ENCODE measurements around the gene RTP3. TPM values are rescaled to one million over a fixed set of nuclear protein-coding genes. Genes with fewer than 3 reads are reported as not detected.

Gene RTP3
- polyA plus RNA-seq, 1 of the 3 experiments (the other 2 are of a cell fraction): not detected

- Histone ChIP-seq H3K4me3 (ENCODE audit: low read depth in 2 of 2, low read length in 1 of 2) (no peak overlapping the region), H3K27ac (ENCODE audit: low read depth in 2 of 2, low read length in 1 of 2) (no peak overlapping the region), H3K79me2 (ENCODE audit: insufficient read depth) (no peaks in the 10 kb centered on the region), H3K27me3 (ENCODE audit: insufficient read depth) (peaks cover 10% of the 10 kb centered on the region), H3K36me3 (replicated peaks in 1 of 2; ENCODE audit: control insufficient read depth in 1 of 2, insufficient read depth in 2 of 2, low read length in 1 of 2) (no peaks in the 10 kb centered on the region), H3K4me2 (no peak overlapping the region), H3K9me2 (no peaks in the 10 kb centered on the region), H4K20me1 (ENCODE audit: insufficient read depth) (no peaks in the 10 kb centered on the region), H2AFZ (ENCODE audit: low read depth) (no peak overlapping the region), H3K9ac (no peak overlapping the region), H3F3A (replicated peaks; ENCODE audit: insufficient read depth) (no peaks in the 10 kb centered on the region), H3K4me1 (ENCODE audit: control insufficient read depth in 1 of 2, insufficient read depth in 2 of 2, low read depth in 1 of 2, low read length in 1 of 2) (no peaks in the 10 kb centered on the region; a peak in 1 of 4 replicates), H3K9me3 (no peaks in the 10 kb centered on the region; the same call in 1 of the 2 replicates)
- TF ChIP-seq RAD21 (IDR thresholded peaks at IDR 0.05; ENCODE audit: low read length): no peak
- TF ChIP-seq ZBTB33 (IDR thresholded peaks at IDR 0.05; ENCODE audit: borderline replicate concordance, low read depth): no peak
- no peak for TF ChIP-seq SIN3A (IDR thresholded peaks at IDR 0.05; ENCODE audit: borderline replicate concordance, low read depth, low read length)
- TF ChIP-seq NRF1 (IDR thresholded peaks at IDR 0.05; ENCODE audit: low read depth, low read length): no peak
- no peak for TF ChIP-seq SMC3 (IDR thresholded peaks at IDR 0.05; ENCODE audit: low read depth, low read length)
- no peak for TF ChIP-seq FOSL2 (IDR thresholded peaks at IDR 0.05; ENCODE audit: borderline replicate concordance, low read depth)
- no peak for DNase-seq
- 39% methylated on average over 2 of the region's 3 CpGs for WGBS (ENCODE audit: low lambda C conversion rate)
- POLR2A ChIA-PET: no interaction called here
- CTCF ChIA-PET: interaction anchor here (1.1 to 11.6 kb wide), 3 partner anchors 15 to 20 kb away, joined by 5 to 77 read pairs (median 7); no protein-coding TSS in a partner anchor
Observed at GRCh38 chr3:46469680-46470357, 28.0 kb upstream of the RTP3 start.

GRCh38 chr3:46470831-46471230 lies 26.9 kb upstream of the RTP3 start:
- H3K36me3 ChIP-seq (replicated peaks in 1 of 2; ENCODE audit: control insufficient read depth in 1 of 2, insufficient read depth in 2 of 2, low read length in 1 of 2): no peaks in the 10 kb centered on the region
- POLR2A ChIA-PET: no interaction called here
- no peaks in the 10 kb centered on the region; a peak in 1 of 4 replicates for H3K4me1 ChIP-seq (ENCODE audit: control insufficient read depth in 1 of 2, insufficient read depth in 2 of 2, low read depth in 1 of 2, low read length in 1 of 2)
- no peaks in the 10 kb centered on the region for H3F3A ChIP-seq (replicated peaks; ENCODE audit: insufficient read depth)
- H3K27ac ChIP-seq (ENCODE audit: low read depth in 2 of 2, low read length in 1 of 2): no peak overlapping the region
- 39% methylated on average over 4 of the region's 4 CpGs for WGBS (ENCODE audit: low lambda C conversion rate)
- H4K20me1 ChIP-seq (ENCODE audit: insufficient read depth): no peaks in the 10 kb centered on the region
- CTCF ChIA-PET: interaction anchor here (1.0 to 11.6 kb wide), 4 partner anchors 8 to 21 kb away, joined by 3 to 77 read pairs (median 6); no protein-coding TSS in a partner anchor
- H3K4me3 ChIP-seq (ENCODE audit: low read depth in 2 of 2, low read length in 1 of 2): no peak overlapping the region
- H2AFZ ChIP-seq (ENCODE audit: low read depth): no peak overlapping the region
- no peak overlapping the region for H3K9ac ChIP-seq
- H3K9me3 ChIP-seq: no peaks in the 10 kb centered on the region; the same call in 1 of the 2 replicates
- H3K9me2 ChIP-seq: no peaks in the 10 kb centered on the region
- DNase-seq: no peak
- H3K27me3 ChIP-seq (ENCODE audit: insufficient read depth): peaks cover 5% of the 10 kb centered on the region; the same call in 1 of the 2 replicates
- no peaks in the 10 kb centered on the region for H3K79me2 ChIP-seq (ENCODE audit: insufficient read depth)
- no peak overlapping the region for H3K4me2 ChIP-seq
- no peak for TF ChIP-seq MEF2A (IDR thresholded peaks at IDR 0.05; ENCODE audit: borderline replicate concordance, low read depth)
- no peak for TF ChIP-seq MAX (IDR thresholded peaks at IDR 0.05; ENCODE audit: low read depth)
- TF ChIP-seq RFX5 (IDR thresholded peaks at IDR 0.05; ENCODE audit: low read length): no peak
- no peak for TF ChIP-seq JUND (IDR thresholded peaks at IDR 0.05)
- TF ChIP-seq YY1 (IDR thresholded peaks at IDR 0.05; ENCODE audit: low read depth): no peak
- no peak for TF ChIP-seq POLR2AphosphoS5 (IDR thresholded peaks at IDR 0.05; ENCODE audit: low read depth, low read length)
- no peak for TF ChIP-seq REST (IDR thresholded peaks at IDR 0.05; ENCODE audit: low read depth, low read length)
- TF ChIP-seq RAD21 (IDR thresholded peaks at IDR 0.05; ENCODE audit: low read length): no peak
- TF ChIP-seq CTCF (IDR thresholded peaks at IDR 0.05): no peak
- TF ChIP-seq EZH2phosphoT487 (IDR thresholded peaks at IDR 0.05; ENCODE audit: borderline replicate concordance, low read depth): no peak
- TF ChIP-seq RXRA (IDR thresholded peaks at IDR 0.05; ENCODE audit: borderline replicate concordance, low read depth): no peak
- TF ChIP-seq USF1 (IDR thresholded peaks at IDR 0.05; ENCODE audit: borderline replicate concordance, low read depth): no peak
- no peak for TF ChIP-seq MXI1 (IDR thresholded peaks at IDR 0.05; ENCODE audit: low read depth, low read length)
- TF ChIP-seq ELF1 (IDR thresholded peaks at IDR 0.05): no peak
